ENCODE results near the gene NTM.

DNA sequence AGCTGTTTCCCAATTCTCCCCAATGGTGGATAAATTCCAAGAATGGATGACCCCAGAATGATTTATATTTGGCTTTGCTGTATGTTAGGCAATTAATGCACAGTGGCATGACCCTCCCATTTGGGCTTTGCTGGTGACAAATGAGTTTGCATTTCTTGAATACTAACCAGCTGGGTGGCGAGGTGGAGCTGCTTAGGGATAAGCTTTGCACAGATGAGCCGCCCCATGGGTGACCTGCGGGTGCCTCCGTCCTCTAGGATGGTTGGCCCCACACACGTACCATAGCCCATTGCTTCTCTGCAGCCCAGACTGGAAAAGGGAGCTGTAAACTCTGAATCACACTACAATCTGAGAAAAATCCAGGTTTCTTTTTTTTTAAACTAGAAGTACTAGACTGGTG, 94.6 kb downstream of the NTM start:
- no peak for TF ChIP-seq CTCF (IDR thresholded peaks at IDR 0.05)
- TF ChIP-seq POLR2A (IDR thresholded peaks at IDR 0.05): no peak
- no peak for TF ChIP-seq EP300 (IDR thresholded peaks at IDR 0.05)
